Activated CD4-positive, alpha-beta T cell treated with anti-CD3 and anti-CD28 coated beads, Interleukin-10, Interleukin-2, amounts not matched to agents 100 ng/mL and 50 ng/mL, durations not matched to agents 16 hours and 8 hours (primary cell): ENCODE results near the gene BCL7A.
A peak's percentile ranks its signal among the peaks of the same experiment; 100 is the strongest.
"Not testable (repeated sequence)": the region's sequence is repeated elsewhere in the genome, so short reads cannot be mapped to it uniquely, and the experiment has no call there.

Experiments used
- DNase-seq: peaks from one replicate; pipeline ENCODE4 v3.0.0-alpha.2; 2020

Gene BCL7A

GRCh38 chr12:122056406-122056805 is 34.7 kb downstream of the BCL7A start:
- not testable (repeated sequence) for DNase-seq

GRCh38 chr12:122057007-122057735 is 35.5 kb downstream of the BCL7A start:
- DNase-seq, result no peak

GRCh38 chr12:122057769-122058168 is 36.1 kb downstream of the BCL7A start:
- DNase-seq, result no peak

GRCh38 chr12:122058549-122059149 is 37.0 kb downstream of the BCL7A start:
- DNase-seq, result no peak

- no peak for DNase-seq
Measured at GRCh38 chr12:122059203-122059960, 37.7 kb downstream of the BCL7A start.

GRCh38 chr12:122060081-122060501 is 38.4 kb downstream of the BCL7A start:
- no peak for DNase-seq

GRCh38 chr12:122061253-122061652 is 39.6 kb downstream of the BCL7A start:
- DNase-seq, result no peak

- no peak for DNase-seq
Measured at GRCh38 chr12:122062832-122063693, 41.4 kb downstream of the BCL7A start.

GRCh38 chr12:122063694-122064024 is 42.0 kb downstream of the BCL7A start:
- DNase-seq, result no peak

- DNase-seq, result peak; percentile 58
Measured at GRCh38 chr12:122064025-122064777, 42.5 kb downstream of the BCL7A start.

GRCh38 chr12:122064780-122065588 is 43.3 kb downstream of the BCL7A start:
- no peak for DNase-seq

- DNase-seq, result no peak
Measured at GRCh38 chr12:122067548-122067947, 45.9 kb downstream of the BCL7A start.

- peak; percentile 29 for DNase-seq
Measured at GRCh38 chr12:122067966-122068365, 46.3 kb downstream of the BCL7A start.

- DNase-seq, result no peak
Measured at GRCh38 chr12:122072031-122072970, 50.6 kb downstream of the BCL7A start.

GRCh38 chr12:122073815-122074214 is 52.1 kb downstream of the BCL7A start:
- DNase-seq, result no peak

- peak; percentile 54 for DNase-seq
Measured at GRCh38 chr12:122076743-122077495, 55.2 kb downstream of the BCL7A start.

GRCh38 chr12:122078141-122079032 is 56.7 kb downstream of the BCL7A start, which contains the start of gene MLXIP:
MLXIP (plus strand) TSS chr12:122078756; CDS start chr12:122078854, 98 bp downstream.
- peak; percentile 94 for DNase-seq

GRCh38 chr12:122079033-122079531 is 57.4 kb downstream of the BCL7A start:
- DNase-seq, result peak; percentile 25
